Mesothelial cell of epicardium (in vitro differentiated cells): ENCODE results near the gene TSEN15. TPM values are rescaled to one million over a fixed set of nuclear protein-coding genes. Genes with fewer than 3 reads are reported as not detected.
A peak's percentile ranks its signal among the peaks of the same experiment; 100 is the strongest.

ENCODE experiments used
- DNase-seq, 2 experiments: peaks; one replicate each; pipeline ENCODE4 v3.0.0; 2021; ENCODE audit warnings: low spot score in 2 of 2; ENCODE audit not compliant: unreplicated experiment in 2 of 2
- H3K27ac Mint-ChIP-seq: 2 replicates; pipeline ENCODE4 v1.8.0; 2021; ENCODE audit warnings: mixed read lengths
- H3K27me3 Mint-ChIP-seq: 2 replicates; pipeline ENCODE4 v1.8.0; 2021; ENCODE audit warnings: low read depth, mixed read lengths
- H3K36me3 Mint-ChIP-seq: 2 replicates; pipeline ENCODE4 v1.8.0; 2021; ENCODE audit warnings: mixed read lengths
- H3K4me1 Mint-ChIP-seq: 2 replicates; pipeline ENCODE4 v1.8.0; 2021; ENCODE audit warnings: mixed read lengths
- H3K4me3 Mint-ChIP-seq: 2 replicates; pipeline ENCODE4 v1.8.0; 2021; ENCODE audit warnings: mild to moderate bottlenecking, moderate library complexity, mixed read lengths
- H3K9me3 Mint-ChIP-seq: 2 replicates; pipeline ENCODE4 v1.8.0; 2021; ENCODE audit warnings: mixed read lengths
- total RNA-seq: library from RNA; stranded (reverse); gene quantifications from 3 replicates; pipeline ENCODE4 v1.2.1, GENCODE V29; 2021
- TF ChIP-seq, protein P1 (sequence below): fragments of 200-600 bp; sonication (generic); IDR thresholded peaks from one replicate; pipeline ENCODE4 v1.5.0; 2021; ENCODE audit warnings: antibody characterized with exemption; ENCODE audit not compliant: unreplicated experiment

TSEN15 gene
- total RNA-seq, 1 donor from 2014 or later: 32.8 TPM

DNA sequence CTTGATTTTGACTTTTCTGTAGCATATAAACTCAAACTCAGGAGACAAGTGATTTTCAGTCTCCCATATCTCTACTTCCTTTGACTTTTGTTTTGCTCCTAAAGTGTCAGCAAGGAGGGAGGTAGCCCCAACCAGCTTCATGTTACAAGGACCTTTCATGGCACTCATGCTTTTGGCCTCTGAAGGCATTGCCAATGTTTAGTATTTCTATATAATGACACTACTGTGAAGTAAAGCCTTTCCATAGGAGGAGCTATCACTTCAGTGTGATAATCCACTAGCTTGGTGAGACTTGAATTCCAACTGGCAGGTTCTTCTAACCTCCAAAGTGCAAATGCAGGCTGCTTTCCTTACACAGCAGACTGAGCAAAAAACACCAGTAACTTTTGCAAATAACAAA, 28.4 kb upstream of the TSEN15 start:
- TF ChIP-seq, protein P1, sequence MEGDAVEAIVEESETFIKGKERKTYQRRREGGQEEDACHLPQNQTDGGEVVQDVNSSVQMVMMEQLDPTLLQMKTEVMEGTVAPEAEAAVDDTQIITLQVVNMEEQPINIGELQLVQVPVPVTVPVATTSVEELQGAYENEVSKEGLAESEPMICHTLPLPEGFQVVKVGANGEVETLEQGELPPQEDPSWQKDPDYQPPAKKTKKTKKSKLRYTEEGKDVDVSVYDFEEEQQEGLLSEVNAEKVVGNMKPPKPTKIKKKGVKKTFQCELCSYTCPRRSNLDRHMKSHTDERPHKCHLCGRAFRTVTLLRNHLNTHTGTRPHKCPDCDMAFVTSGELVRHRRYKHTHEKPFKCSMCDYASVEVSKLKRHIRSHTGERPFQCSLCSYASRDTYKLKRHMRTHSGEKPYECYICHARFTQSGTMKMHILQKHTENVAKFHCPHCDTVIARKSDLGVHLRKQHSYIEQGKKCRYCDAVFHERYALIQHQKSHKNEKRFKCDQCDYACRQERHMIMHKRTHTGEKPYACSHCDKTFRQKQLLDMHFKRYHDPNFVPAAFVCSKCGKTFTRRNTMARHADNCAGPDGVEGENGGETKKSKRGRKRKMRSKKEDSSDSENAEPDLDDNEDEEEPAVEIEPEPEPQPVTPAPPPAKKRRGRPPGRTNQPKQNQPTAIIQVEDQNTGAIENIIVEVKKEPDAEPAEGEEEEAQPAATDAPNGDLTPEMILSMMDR: no peak
- no peak for DNase-seq
- Mint-ChIP-seq H3K4me3 (no peak overlapping the region), H3K9me3 (no peaks in the 10 kb centered on the region), H3K27ac (peak overlapping the region; percentile 73), H3K36me3 (no peaks in the 10 kb centered on the region), H3K4me1 (peaks cover 83% of the 10 kb centered on the region), H3K27me3 (no peaks in the 10 kb centered on the region)

DNA sequence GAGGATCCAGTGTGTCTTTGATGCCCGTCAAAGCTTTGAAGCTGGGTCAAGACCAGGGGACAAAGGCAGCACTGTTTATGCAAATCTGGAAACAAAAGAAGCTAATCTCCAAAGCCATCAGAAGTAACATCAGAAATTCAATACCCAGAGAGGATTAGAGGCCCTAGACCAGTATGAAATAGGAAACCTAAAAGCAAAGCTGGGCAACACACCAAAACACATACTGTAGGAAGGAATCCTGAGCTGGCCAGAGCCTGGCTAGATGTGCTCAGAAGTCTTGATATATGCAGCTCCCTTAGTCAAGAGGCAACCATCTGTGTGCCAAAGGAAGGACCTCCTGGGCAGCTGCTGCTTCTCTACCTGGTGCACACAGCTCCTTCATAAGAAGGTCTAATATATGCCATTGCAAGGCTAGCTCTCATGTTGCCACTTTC, 26.3 kb upstream of the TSEN15 start:
- no peak for DNase-seq
- no peak overlapping the region for H3K4me3 Mint-ChIP-seq
- H3K4me1 Mint-ChIP-seq: peaks cover 77% of the 10 kb centered on the region
- no peaks in the 10 kb centered on the region for H3K9me3 Mint-ChIP-seq
- no peaks in the 10 kb centered on the region for H3K36me3 Mint-ChIP-seq
- H3K27ac Mint-ChIP-seq: peak overlapping the region; percentile 71
- no peaks in the 10 kb centered on the region for H3K27me3 Mint-ChIP-seq
- TF ChIP-seq, protein P1: no peak

DNA sequence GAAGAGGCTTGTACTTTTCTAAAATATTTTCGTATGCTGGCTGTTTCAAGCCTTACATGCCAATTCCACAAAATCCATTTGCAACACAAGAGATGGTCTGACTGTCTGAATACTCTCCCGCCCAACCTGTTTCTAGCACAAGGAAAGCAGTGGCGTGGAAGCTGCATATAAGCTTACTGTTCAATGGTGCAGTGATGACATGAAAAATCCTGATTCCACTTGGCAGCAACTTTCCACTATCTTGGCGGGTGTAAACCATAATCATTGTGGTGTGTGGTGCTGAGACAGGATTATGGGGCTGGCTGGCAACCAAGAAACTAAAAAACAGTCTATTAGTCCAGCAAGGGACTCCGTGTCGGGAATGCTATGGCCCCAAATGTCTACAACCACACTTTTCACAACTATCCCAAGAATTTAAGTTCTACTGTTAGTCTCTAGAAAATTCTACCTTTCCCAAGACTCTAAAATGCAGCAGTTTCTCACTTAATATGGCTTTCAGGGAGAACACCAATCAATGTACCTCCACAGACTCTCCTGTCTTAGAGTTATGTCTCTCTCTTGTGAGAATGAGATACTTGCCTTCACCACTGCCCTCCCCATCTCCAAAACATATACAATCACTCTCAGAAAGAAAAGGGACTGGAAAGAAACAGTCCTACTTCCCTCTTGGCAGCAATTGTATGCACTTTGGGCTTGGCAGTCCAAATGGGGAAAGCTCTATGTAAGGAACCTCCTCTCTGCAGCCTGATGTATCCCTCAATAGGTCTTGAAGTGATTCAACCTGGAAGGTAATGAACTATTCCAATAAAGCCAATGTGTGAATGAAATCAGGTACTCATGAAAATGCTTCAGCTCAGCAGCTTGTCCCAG, 23.5 kb upstream of the TSEN15 start:
- DNase-seq: no peak
- Mint-ChIP-seq H3K36me3 (no peaks in the 10 kb centered on the region), H3K27ac (no peak overlapping the region), H3K4me3 (no peak overlapping the region), H3K9me3 (no peaks in the 10 kb centered on the region), H3K27me3 (peaks cover 4% of the 10 kb centered on the region), H3K4me1 (peaks cover 56% of the 10 kb centered on the region)
- TF ChIP-seq, protein P1: no peak

DNA sequence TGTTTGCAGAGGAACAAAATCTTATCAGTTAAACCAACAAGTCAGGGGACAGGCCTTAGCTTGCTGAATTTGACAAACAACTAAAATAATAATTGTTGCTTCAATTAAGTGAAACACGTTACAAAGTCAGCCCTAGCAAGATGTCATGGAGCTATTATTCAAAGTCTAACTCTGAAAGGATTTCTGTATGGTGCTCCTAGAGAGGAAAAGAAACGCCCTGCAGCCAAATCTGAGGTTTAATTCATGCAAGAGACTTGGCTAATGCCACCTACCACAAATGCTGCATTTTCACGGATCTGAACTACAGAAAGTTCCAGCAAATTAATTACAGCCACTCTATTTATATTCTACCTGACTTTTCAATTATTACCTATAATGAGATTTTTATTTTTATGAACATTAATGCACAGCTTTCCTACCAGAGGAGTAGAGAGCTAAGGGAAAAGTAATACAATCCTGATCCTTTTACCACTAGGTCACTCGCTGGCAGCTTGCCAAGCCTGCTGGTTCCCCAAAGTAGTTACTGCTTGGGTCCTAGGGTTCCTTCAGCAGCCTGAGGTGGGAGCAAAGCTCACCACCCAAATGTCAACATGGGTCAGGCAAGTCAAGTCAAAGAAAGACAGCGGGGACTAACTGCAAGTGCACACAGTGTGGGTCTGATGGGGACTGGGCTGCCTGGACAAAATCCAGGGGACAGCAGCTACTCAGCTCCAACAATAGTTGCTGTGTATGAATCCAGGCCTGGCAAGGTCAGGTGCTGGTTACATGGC, 22.5 kb upstream of the TSEN15 start:
- H3K4me1 Mint-ChIP-seq: peaks cover 46% of the 10 kb centered on the region
- H3K27ac Mint-ChIP-seq: no peak overlapping the region
- H3K9me3 Mint-ChIP-seq: no peaks in the 10 kb centered on the region
- H3K4me3 Mint-ChIP-seq: no peak overlapping the region
- no peaks in the 10 kb centered on the region for H3K36me3 Mint-ChIP-seq
- peaks cover 10% of the 10 kb centered on the region for H3K27me3 Mint-ChIP-seq
- TF ChIP-seq, protein P1: no peak
- DNase-seq: no peak

DNA sequence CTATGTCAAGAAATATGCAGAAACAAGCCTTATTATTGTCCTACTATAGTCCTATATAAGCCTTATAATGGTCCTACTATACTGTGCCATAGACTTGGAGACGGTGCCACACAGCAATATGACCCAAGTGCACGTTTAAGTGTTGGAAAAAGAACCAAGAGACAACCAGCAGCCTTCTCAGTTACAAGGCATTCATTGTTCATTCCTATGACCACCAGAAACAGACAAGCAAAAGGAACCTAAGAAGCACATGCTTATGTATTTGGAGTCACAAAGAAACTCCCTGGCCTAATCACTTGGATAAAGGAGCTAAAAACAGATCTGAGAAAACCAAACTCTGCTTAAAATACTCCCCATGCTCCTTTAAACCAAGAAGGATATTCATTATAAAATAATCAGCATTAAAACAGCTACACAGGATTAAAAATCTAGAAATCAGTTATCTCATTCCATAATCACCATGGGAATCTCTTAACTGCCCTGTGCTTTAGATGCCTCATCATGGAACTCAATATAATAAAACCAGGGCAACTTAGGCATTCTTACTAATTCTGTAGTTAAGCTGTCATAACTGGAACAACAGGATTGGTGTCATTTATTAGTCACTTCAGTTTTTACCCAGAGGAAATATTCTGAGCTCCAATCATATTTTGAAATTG, 21.0 kb upstream of the TSEN15 start:
- Mint-ChIP-seq H3K4me3 (no peak overlapping the region), H3K27ac (no peak overlapping the region), H3K9me3 (no peaks in the 10 kb centered on the region), H3K27me3 (peaks cover 21% of the 10 kb centered on the region), H3K36me3 (no peaks in the 10 kb centered on the region), H3K4me1 (peaks cover 34% of the 10 kb centered on the region)
- DNase-seq: no peak
- TF ChIP-seq, protein P1: no peak
